HL-60 (cell line): ENCODE data around the gene NEGR1.

Experiments used
- DNase-seq, 2 experiments: peaks; one replicate each; pipeline ENCODE4 v3.0.0-alpha.2; 2010 to 2020; ENCODE audit warnings: low read depth in 1 of 2, low spot score in 1 of 2
- H3K27ac ChIP-seq: fragments of 250-450 bp; sonication (Bioruptor Pico); replicated peaks from 2 replicates; pipeline ENCODE4 v1.5.1; 2020; ENCODE audit warnings: mild to moderate bottlenecking, moderate library complexity
- H3K27me3 ChIP-seq: fragments of 250-450 bp; sonication (Bioruptor Pico); 2 replicates; pipeline ENCODE4 v1.5.1; 2021; ENCODE audit warnings: mild to moderate bottlenecking, moderate library complexity; ENCODE audit not compliant: insufficient read depth, poor library complexity, severe bottlenecking
- H3K4me3 ChIP-seq: replicated peaks from 2 replicates; pipeline ENCODE4 v1.5.1; 2011; ENCODE audit warnings: mild to moderate bottlenecking, control low read depth, low read length; ENCODE audit not compliant: insufficient read depth
- GABPA ChIP-seq: IDR thresholded peaks from 2 replicates; pipeline ENCODE4 v1.6.1; 2012; ENCODE audit warnings: low read depth
- POLR2AphosphoS5 ChIP-seq: IDR thresholded peaks from 2 replicates; pipeline ENCODE4 v1.6.1; 2012; ENCODE audit warnings: low read depth
- SPI1 ChIP-seq: IDR thresholded peaks from 2 replicates; pipeline ENCODE4 v1.6.1; 2012; ENCODE audit warnings: low read depth, mild to moderate bottlenecking, borderline replicate concordance
- TF ChIP-seq, protein P1 (sequence below): IDR thresholded peaks from one replicate; pipeline ENCODE4 v1.5.1; 2011; ENCODE audit warnings: low read length, control low read depth, inconsistent platforms; ENCODE audit not compliant: insufficient read depth
- TF ChIP-seq, protein P2 (sequence below): IDR thresholded peaks from 2 replicates; pipeline ENCODE4 v1.6.1; 2012; ENCODE audit warnings: low read depth; ENCODE audit not compliant: insufficient replicate concordance

The NEGR1 gene

DNA sequence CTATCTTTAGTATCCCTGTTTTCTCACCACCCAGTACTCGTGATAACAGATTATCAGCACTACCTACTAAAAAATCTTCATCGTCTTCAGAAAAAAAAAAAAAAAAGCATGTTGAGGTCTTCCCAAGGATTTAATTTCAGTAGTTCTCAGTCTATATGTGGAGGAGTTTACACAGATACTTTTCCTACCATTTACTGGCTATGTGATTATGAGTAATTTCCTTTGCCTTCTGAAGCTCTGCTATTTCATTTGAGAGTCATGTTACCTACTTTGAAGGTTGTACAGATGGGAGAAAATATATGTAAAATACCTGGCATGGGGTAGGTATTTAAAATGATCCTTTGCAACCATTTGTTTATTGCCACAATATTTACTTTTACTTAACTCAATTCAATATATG lies 399.7 kb downstream of the NEGR1 start:
- TF ChIP-seq SPI1: no peak
- no peak for TF ChIP-seq GABPA
- TF ChIP-seq, protein P1, sequence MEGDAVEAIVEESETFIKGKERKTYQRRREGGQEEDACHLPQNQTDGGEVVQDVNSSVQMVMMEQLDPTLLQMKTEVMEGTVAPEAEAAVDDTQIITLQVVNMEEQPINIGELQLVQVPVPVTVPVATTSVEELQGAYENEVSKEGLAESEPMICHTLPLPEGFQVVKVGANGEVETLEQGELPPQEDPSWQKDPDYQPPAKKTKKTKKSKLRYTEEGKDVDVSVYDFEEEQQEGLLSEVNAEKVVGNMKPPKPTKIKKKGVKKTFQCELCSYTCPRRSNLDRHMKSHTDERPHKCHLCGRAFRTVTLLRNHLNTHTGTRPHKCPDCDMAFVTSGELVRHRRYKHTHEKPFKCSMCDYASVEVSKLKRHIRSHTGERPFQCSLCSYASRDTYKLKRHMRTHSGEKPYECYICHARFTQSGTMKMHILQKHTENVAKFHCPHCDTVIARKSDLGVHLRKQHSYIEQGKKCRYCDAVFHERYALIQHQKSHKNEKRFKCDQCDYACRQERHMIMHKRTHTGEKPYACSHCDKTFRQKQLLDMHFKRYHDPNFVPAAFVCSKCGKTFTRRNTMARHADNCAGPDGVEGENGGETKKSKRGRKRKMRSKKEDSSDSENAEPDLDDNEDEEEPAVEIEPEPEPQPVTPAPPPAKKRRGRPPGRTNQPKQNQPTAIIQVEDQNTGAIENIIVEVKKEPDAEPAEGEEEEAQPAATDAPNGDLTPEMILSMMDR: no peak
- no peak for TF ChIP-seq POLR2AphosphoS5
- TF ChIP-seq, protein P2, sequence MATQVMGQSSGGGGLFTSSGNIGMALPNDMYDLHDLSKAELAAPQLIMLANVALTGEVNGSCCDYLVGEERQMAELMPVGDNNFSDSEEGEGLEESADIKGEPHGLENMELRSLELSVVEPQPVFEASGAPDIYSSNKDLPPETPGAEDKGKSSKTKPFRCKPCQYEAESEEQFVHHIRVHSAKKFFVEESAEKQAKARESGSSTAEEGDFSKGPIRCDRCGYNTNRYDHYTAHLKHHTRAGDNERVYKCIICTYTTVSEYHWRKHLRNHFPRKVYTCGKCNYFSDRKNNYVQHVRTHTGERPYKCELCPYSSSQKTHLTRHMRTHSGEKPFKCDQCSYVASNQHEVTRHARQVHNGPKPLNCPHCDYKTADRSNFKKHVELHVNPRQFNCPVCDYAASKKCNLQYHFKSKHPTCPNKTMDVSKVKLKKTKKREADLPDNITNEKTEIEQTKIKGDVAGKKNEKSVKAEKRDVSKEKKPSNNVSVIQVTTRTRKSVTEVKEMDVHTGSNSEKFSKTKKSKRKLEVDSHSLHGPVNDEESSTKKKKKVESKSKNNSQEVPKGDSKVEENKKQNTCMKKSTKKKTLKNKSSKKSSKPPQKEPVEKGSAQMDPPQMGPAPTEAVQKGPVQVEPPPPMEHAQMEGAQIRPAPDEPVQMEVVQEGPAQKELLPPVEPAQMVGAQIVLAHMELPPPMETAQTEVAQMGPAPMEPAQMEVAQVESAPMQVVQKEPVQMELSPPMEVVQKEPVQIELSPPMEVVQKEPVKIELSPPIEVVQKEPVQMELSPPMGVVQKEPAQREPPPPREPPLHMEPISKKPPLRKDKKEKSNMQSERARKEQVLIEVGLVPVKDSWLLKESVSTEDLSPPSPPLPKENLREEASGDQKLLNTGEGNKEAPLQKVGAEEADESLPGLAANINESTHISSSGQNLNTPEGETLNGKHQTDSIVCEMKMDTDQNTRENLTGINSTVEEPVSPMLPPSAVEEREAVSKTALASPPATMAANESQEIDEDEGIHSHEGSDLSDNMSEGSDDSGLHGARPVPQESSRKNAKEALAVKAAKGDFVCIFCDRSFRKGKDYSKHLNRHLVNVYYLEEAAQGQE: no peak
- Histone ChIP-seq H3K27ac (peak overlapping the region; percentile 96), H3K27me3 (no peaks in the 10 kb centered on the region), H3K4me3 (no peak overlapping the region)
- no peak for DNase-seq

DNA sequence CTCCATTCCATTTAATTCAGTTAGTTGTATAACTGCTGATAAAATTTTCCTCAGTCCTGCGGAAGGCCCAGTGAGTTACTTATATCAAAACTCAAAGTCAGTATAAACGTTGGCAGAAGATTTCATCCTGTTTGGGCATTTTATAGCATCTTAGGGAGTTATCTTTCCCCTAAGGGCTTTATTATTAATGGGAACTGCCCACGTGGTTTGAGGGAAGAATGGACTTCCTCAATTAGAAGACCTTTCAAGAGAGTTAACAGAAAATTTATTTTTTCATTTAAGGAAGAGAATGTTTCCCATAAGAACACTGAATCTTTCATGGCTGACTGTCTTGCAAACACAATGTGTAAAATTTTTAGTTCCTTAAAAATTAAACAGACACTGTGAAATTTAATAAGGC lies 400.1 kb downstream of the NEGR1 start:
- no peaks in the 10 kb centered on the region for H3K27me3 ChIP-seq
- peak; percentile 13 to 42 for DNase-seq
- TF ChIP-seq, protein P1: no peak
- TF ChIP-seq SPI1 (peak; percentile 93), POLR2AphosphoS5 (no peak)
- TF ChIP-seq, protein P2: no peak
- H3K27ac ChIP-seq: peak overlapping the region; percentile 96
- no peak overlapping the region for H3K4me3 ChIP-seq

DNA sequence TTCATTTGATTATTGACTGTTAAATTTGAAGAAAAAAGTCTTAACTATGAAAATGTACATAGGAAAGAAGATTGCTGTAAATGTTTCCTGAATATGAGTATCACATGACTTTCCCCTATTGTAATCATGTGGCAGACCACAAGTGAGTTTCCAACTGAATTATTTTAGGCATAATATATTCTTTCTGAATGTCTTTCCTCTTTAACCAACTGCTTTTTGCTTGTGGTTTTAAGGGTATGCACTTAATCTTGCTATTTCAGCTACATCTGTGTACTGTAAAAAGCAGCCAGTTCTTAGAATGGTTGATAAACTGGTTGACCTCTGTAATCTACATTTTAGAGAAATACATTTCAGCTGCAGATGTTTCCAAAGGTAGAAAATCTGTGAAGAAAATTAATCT lies 400.7 kb downstream of the NEGR1 start:
- peak; percentile 56 to 63 for DNase-seq
- H3K4me3 ChIP-seq: no peak overlapping the region
- no peak for TF ChIP-seq SPI1
- TF ChIP-seq, protein P2: no peak
- TF ChIP-seq GABPA: no peak
- TF ChIP-seq POLR2AphosphoS5: peak; percentile 46; the same call in 1 of the 2 replicates
- TF ChIP-seq, protein P1: no peak
- H3K27ac ChIP-seq: peak overlapping the region; percentile 96
- H3K27me3 ChIP-seq: no peaks in the 10 kb centered on the region
